ENCODE data around the gene DUSP22.
"Not testable (repeated sequence)": the region's sequence is repeated elsewhere in the genome, so short reads cannot be mapped to it uniquely, and the experiment has no call there.

The DUSP22 gene

GRCh38 chr6:280775-281468 lies 11.4 kb upstream of the DUSP22 start:
- no peak for DNase-seq

- DNase-seq, result no peak
Measured at GRCh38 chr6:281469-282103, 10.7 kb upstream of the DUSP22 start.

GRCh38 chr6:282177-282866 lies 10.0 kb upstream of the DUSP22 start:
- no peak for DNase-seq

GRCh38 chr6:282867-283416 lies 9.3 kb upstream of the DUSP22 start:
- DNase-seq, result no peak

- no peak for DNase-seq
Measured at GRCh38 chr6:284486-284885, 7.8 kb upstream of the DUSP22 start.

- DNase-seq, result no peak
Measured at GRCh38 chr6:285030-285771, 7.1 kb upstream of the DUSP22 start.

GRCh38 chr6:285902-286301 lies 6.4 kb upstream of the DUSP22 start:
- not testable (repeated sequence) for DNase-seq

- DNase-seq, result no peak
Measured at GRCh38 chr6:286681-287488, 5.4 kb upstream of the DUSP22 start.

- no peak for DNase-seq
Measured at GRCh38 chr6:287489-287860, 4.8 kb upstream of the DUSP22 start.

GRCh38 chr6:288866-289265 lies 3.4 kb upstream of the DUSP22 start:
- no peak for DNase-seq

- DNase-seq, result no peak
Measured at GRCh38 chr6:290111-290922, 2.0 kb upstream of the DUSP22 start.

- DNase-seq, result no peak
Measured at GRCh38 chr6:291204-291696, 1.0 kb upstream of the DUSP22 start.

- DNase-seq, result no peak
Measured at GRCh38 chr6:292506-293192, 362 bp downstream of the DUSP22 start.

GRCh38 chr6:293193-294174 lies 1.2 kb downstream of the DUSP22 start:
- DNase-seq, result no peak

GRCh38 chr6:294656-295565 lies 2.6 kb downstream of the DUSP22 start:
- DNase-seq, result no peak

- no peak for DNase-seq
Measured at GRCh38 chr6:296151-297122, 4.2 kb downstream of the DUSP22 start.
